EH (cell line): ENCODE data around the gene PCIF1.
A peak's percentile ranks its signal among the peaks of the same experiment; 100 is the strongest.
"Not testable (repeated sequence)": the region's sequence is repeated elsewhere in the genome, so short reads cannot be mapped to it uniquely, and the experiment has no call there.

Experiments
- DNase-seq: peaks from one replicate; pipeline ENCODE4 v3.0.0-alpha.2; 2015; ENCODE audit warnings: low read depth

The PCIF1 gene

GRCh38 chr20:45934586-45935415 is at the start of gene PCIF1:
Gene PCIF1, plus strand, starts transcription at chr20:45934683. Its CDS starts 4,317 bp downstream, at chr20:45939000.
- peak; percentile 97 for DNase-seq

GRCh38 chr20:45886590-45887345 is 47.7 kb upstream of the PCIF1 start:
- DNase-seq = no peak

GRCh38 chr20:45887346-45887715 is 47.2 kb upstream of the PCIF1 start, which contains the start of gene SPATA25:
Gene SPATA25, minus strand, starts transcription at chr20:45887622. Its CDS starts 32 bp downstream, at chr20:45887590.
- no peak for DNase-seq

- DNase-seq = no peak
Observed at GRCh38 chr20:45888681-45889080, 45.8 kb upstream of the PCIF1 start.

GRCh38 chr20:45890077-45890984 is 44.2 kb upstream of the PCIF1 start:
- peak; percentile 74 for DNase-seq

GRCh38 chr20:45890985-45891983 is 43.2 kb upstream of the PCIF1 start, which contains the start of the genes CTSA and NEURL2:
Gene CTSA, plus strand, starts transcription at chr20:45891335. Its CDS starts 234 bp downstream, at chr20:45891569.
Gene NEURL2, minus strand, starts transcription at chr20:45891208. Its CDS starts 217 bp downstream, at chr20:45890991.
- DNase-seq = peak; percentile 93

GRCh38 chr20:45892049-45892825 is 42.2 kb upstream of the PCIF1 start:
- peak; percentile 57 for DNase-seq

GRCh38 chr20:45892828-45893500 is 41.5 kb upstream of the PCIF1 start:
- no peak for DNase-seq

GRCh38 chr20:45893831-45894230 is 40.7 kb upstream of the PCIF1 start:
- peak; percentile 11 for DNase-seq

GRCh38 chr20:45894797-45895196 is 39.7 kb upstream of the PCIF1 start:
- no peak for DNase-seq

GRCh38 chr20:45896641-45897161 is 37.8 kb upstream of the PCIF1 start:
- DNase-seq = no peak

GRCh38 chr20:45897289-45897688 is 37.2 kb upstream of the PCIF1 start:
- no peak for DNase-seq

GRCh38 chr20:45897692-45898091 is 36.8 kb upstream of the PCIF1 start:
- DNase-seq = no peak

GRCh38 chr20:45898285-45898684 is 36.2 kb upstream of the PCIF1 start:
- DNase-seq = no peak

- no peak for DNase-seq
Observed at GRCh38 chr20:45899046-45899835, 35.2 kb upstream of the PCIF1 start.

GRCh38 chr20:45901332-45901731 is 33.2 kb upstream of the PCIF1 start:
- DNase-seq = not testable (repeated sequence)

- DNase-seq = no peak
Observed at GRCh38 chr20:45902199-45902701, 32.2 kb upstream of the PCIF1 start.
